GM21360 (cell line): ENCODE results near the gene OR2A42.
A peak's percentile ranks its signal among the peaks of the same experiment; 100 is the strongest.
"Not testable (repeated sequence)": the region's sequence is repeated elsewhere in the genome, so short reads cannot be mapped to it uniquely, and the experiment has no call there.

Experiments used
- ATAC-seq: cut with Tn5 transposase; IDR thresholded peaks from one replicate; pipeline ENCODE4 v1.9.1; 2021; ENCODE audit warnings: mild to moderate bottlenecking, moderate library complexity; ENCODE audit not compliant: unreplicated experiment

The OR2A42 gene

DNA sequence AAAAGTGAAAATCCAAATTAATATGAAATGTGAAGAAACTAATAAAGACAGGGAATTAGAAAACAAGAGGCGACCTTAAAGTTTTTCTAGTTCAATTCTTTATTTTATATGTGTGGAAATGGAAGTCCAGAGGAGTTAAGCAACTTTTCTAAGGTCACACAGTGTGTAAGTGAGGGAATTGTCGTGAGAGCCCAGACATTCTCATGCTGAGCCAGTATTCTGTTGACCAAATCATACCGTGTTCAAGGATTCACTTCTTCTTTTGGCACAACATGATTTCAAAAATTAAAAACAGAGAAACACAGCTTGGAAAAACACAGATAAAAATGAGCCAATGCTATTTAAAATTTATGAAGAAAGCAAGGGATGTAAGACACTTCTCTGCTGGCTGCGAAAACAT, 12.5 kb downstream of the OR2A42 start:
- not testable (repeated sequence) for ATAC-seq

DNA sequence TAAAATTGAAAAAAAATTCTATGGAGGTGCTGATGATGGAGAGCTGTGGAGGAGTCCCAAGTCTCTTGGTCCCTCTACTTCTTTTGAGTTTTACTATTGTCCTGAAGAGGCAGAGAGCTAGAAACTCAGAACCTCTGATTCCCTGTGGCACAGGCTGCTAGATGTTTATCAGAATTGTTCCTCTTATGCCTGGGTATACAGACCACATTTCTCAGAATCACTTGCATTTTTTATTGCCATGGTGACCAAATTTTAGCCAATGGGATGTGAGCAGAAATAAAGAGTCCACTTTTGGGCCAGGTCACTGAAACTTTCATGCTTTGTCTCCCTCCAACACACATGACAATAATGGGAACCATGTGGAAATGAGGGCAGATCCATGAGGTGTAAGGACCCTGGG, 15.7 kb downstream of the OR2A42 start:
- ATAC-seq = not testable (repeated sequence)

DNA sequence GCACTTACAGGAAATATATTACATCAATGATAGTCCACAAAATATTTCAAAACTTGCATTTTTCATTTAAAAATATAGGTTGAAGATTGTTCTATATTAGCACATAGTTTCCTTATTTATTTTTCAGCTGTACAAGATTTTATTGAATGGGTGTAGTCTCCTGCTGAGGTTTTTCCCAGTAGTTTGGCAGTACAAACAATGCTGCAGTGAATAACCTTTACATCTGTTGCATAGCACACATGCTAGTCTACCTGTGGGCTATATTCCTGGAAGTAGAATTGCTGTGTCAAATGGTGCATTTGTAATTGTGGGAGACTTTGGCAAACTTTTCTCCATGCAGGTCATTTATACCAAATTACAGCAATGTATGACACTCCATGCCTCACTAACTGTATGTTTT, 18.9 kb downstream of the OR2A42 start:
- ATAC-seq = not testable (repeated sequence)

GRCh38 chr7:144219149-144219548, 20.3 kb downstream of the OR2A42 start:
- not testable (repeated sequence) for ATAC-seq

DNA sequence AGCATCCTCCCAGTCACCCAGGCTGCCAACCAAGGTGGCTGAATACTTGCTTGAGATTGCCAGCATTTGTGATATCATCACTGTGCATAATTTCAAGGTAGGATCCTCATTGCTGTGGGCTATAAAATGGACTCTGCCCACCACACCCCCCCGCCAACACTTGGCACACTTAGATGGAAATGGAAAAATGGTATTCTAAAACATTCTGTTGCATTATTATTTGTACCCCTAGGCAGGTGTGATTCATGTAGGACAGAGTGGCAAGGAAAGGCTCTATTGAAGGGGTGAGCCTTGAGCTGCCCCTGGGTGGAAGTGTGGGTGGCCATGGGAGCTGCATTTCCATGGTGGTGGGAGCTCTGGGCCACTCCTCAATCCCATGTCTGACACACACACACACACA, 20.8 kb downstream of the OR2A42 start:
- ATAC-seq = not testable (repeated sequence)

- not testable (repeated sequence) for ATAC-seq
Observed at GRCh38 chr7:144217200-144217599, 22.2 kb downstream of the OR2A42 start.

DNA sequence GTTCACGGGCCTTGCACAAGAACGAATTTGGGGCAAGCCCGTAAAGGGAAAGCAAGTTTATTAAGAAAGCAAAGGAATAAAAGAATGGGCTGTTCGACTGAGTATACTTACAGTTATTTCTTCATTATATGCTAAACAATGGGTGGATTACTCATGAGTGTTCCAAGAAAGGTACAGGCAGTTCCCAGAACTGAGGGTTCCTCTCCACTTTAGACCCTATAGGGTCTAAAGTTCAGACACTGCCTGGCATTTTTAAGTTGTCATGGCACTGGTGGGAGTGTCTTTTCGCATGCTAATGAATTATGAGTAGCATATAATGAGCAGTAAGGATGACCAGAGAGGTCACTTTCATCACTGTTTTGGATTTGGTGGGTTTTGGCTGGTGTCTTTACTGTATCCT, 34.1 kb downstream of the OR2A42 start:
- not testable (repeated sequence) for ATAC-seq

DNA sequence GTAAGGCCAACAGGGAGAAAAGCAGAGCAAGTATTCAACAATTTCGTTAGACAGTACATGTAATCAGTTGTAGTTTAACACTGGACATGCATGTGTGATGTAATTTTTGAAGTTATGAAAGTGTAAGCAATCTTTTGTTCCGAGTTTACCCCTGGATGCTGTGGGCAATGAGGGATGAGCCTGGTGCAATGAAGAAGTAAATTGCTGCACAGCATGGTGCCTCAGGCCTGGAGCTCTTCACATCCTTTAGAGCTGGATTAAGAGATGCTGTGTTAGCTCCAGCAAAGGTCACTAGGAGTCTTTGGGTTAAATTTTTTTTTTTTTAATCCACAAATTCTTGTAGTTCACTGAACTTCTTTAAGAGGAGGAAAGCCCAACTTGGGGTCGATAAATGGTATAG, 36.3 kb downstream of the OR2A42 start:
- ATAC-seq = not testable (repeated sequence)

GRCh38 chr7:144201978-144202377, 37.4 kb downstream of the OR2A42 start:
- ATAC-seq = peak; percentile 16

DNA sequence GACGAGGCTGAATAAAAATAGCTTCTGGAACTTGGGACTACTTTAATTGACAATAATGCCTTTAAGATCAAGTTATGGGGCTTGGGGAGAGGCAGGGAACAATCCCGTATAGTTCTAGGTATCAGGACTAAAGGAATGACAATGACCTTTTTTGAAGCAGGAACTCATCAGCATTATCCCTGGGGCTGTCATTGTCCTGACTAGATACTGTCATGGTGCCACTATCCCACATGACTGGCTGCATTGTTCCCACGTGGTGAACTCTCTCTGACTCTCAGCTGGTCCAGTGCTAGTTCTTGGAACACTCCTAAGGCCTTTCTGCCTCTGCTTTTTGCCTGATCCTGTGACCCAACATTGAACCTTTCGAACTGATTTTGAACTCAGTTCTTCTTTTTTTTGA, 40.5 kb downstream of the OR2A42 start:
- ATAC-seq = not testable (repeated sequence)

GRCh38 chr7:144195212-144195872, 44.1 kb downstream of the OR2A42 start, which contains the start of gene ARHGEF35:
TSS of gene ARHGEF35 (minus strand) at chr7:144195833. CDS start at chr7:144188383, 7,450 bp downstream.
- peak; percentile 50 for ATAC-seq

DNA sequence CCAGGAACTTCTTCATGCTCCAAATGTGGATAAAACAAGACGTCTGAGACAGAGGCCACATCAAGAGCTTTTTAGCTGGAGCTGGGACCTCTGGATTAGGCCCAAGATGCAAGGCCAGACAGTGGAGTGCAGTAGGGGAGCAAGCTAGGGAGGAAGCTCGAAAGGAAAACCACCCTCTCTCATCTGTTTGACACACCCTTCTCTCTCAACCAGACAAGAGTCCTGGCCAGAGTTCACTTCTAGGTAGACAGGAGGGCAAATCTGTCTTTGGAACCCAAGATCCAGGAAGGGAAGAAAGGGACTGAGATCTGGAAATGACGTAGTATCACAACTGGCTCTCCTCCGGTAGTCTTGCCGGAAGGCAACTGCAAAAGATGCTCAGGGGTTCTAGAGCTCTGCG, 45.0 kb downstream of the OR2A42 start:
- not testable (repeated sequence) for ATAC-seq

- ATAC-seq = not testable (repeated sequence)
Observed at GRCh38 chr7:144193782-144194181, 45.6 kb downstream of the OR2A42 start.

- not testable (repeated sequence) for ATAC-seq
Observed at GRCh38 chr7:144188578-144189171, 50.7 kb downstream of the OR2A42 start.

- not testable (repeated sequence) for ATAC-seq
Observed at GRCh38 chr7:144187848-144188247, 51.6 kb downstream of the OR2A42 start.

DNA sequence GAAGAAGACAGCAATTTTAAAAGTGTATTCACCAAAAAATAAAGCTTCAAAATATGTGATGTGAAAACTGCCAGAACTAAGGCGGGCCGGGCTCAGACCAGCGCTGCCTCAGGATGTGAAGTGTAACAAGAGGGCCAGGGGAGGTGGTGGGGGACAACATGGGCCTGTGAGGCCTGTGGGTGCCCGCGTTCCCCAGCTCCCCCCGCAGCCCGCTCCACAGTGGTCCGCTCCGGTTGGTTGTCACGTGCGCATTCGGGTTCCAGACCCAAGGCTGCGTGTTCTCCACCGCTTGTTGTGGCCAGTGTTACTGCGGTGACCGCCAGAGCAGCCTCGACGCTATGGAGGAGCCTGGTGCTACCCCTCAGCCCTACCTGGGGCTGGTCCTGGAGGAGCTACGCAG, 56.2 kb downstream of the OR2A42 start, which contains the start of gene CTAGE4:
Gene CTAGE4 (plus strand): TSS at position 301 of the 400 bp plus-strand sequence. CDS start 38 bp downstream, at position 339.
- not testable (repeated sequence) for ATAC-seq

GRCh38 chr7:144179165-144179479, 60.3 kb downstream of the OR2A42 start:
- ATAC-seq = peak; percentile 18

- ATAC-seq = peak; percentile 97
Observed at GRCh38 chr7:144178380-144179164, 60.8 kb downstream of the OR2A42 start.
